Measurements from ENCODE around the gene CYTH2. TPM values are rescaled to one million over a fixed set of nuclear protein-coding genes. Genes with fewer than 3 reads are reported as not detected.

The CYTH2 gene
- total RNA-seq, 1 experiment from 2014 or later = 103 TPM

DNA sequence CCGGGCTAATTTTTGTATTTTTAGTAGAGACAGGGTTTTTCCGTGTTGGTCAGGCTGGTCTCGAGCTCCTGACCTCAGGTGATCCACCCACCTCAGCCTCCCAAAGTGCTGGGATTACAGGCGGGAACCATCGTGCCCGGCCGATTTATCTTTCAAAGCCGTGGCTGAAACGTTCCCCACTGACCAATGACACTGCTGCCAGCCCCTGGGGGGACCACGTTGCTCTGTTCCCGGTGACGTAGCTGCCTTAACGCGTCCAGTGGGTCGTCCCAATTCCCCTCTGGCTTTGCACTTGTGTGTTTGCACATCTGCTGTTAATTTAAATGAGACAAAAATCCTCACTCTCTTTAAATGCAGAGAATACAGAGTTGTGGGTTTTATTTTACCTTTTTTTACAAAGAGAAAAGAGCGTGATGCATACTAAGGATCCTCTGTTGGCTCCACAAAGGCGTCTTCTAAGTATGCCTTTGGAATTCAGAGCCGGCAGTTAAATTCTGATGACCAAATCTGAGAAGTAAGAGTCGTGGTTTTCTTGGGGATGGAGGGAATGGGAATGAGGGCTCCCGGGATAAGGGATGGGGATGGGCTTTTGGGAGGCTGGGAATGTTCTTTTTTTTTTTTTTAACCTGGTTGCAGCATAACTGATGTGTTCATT is 61.0 kb downstream of the CYTH2 start:
- Histone ChIP-seq H3K14ac (ENCODE audit: insufficient read depth, low read length) (no peak overlapping the region), H4K5ac (ENCODE audit: insufficient read length, low read depth, low read length) (no peak overlapping the region), H4K91ac (ENCODE audit: insufficient read length, low read depth, low read length) (no peak overlapping the region), H4K20me1 (ENCODE audit: control insufficient read depth, insufficient read depth, insufficient read length) (no peaks in the 10 kb centered on the region), H2BK120ac (ENCODE audit: low read depth, low read length, poor library complexity, severe bottlenecking) (no peak overlapping the region), H3K23me2 (ENCODE audit: insufficient read length, low read depth, low read length, poor library complexity, severe bottlenecking) (no peaks in the 10 kb centered on the region), H2AK5ac (ENCODE audit: insufficient read length, low read length) (no peak overlapping the region), H2BK15ac (ENCODE audit: low read depth, low read length) (no peak overlapping the region), H3K9ac (ENCODE audit: extremely low read depth, insufficient read length, low read length) (no peak overlapping the region), H3K27me3 (ENCODE audit: insufficient read depth, low read length) (no peaks in the 10 kb centered on the region), H3K79me2 (ENCODE audit: insufficient read depth, low read length) (no peaks in the 10 kb centered on the region), H3K4ac (ENCODE audit: low read depth, low read length) (no peak overlapping the region), H3K18ac (ENCODE audit: insufficient read length, low read depth, low read length) (no peak overlapping the region), H3K56ac (ENCODE audit: insufficient read length, low read depth, low read length) (no peak overlapping the region), H3K79me1 (ENCODE audit: insufficient read depth, low read depth, low read length, poor library complexity, severe bottlenecking) (no peaks in the 10 kb centered on the region), H2BK12ac (ENCODE audit: insufficient read length, low read depth, low read length) (no peak overlapping the region), H2BK20ac (ENCODE audit: low read depth, low read length, poor library complexity, severe bottlenecking) (no peak overlapping the region), H4K8ac (replicated peaks; ENCODE audit: insufficient read length, low read depth, low read length) (no peak overlapping the region), H3T11ph (ENCODE audit: low read length) (no peak overlapping the region), H3K27ac (ENCODE audit: insufficient read length, low read depth, low read length) (no peak overlapping the region), H2BK5ac (ENCODE audit: insufficient read length, low read length) (no peak overlapping the region), H3K9me3 (ENCODE audit: control insufficient read depth, low read depth, low read length) (no peaks in the 10 kb centered on the region), H3K4me1 (ENCODE audit: insufficient read depth, low read length) (no peaks in the 10 kb centered on the region; the same call in 1 of the 2 replicates), H3K23ac (ENCODE audit: insufficient read length, low read depth, low read length) (no peak overlapping the region), H3K4me2 (ENCODE audit: insufficient read depth, insufficient read length, low read length) (no peak overlapping the region), H2AFZ (ENCODE audit: low read length) (no peak overlapping the region)
- Mint-ChIP-seq H3K9me3 (peaks cover 32 to 34% of the 10 kb centered on the region in 2 experiments), H3K4me1 (peaks cover 3 to 9% of the 10 kb centered on the region in 2 experiments), H3K4me3 (no peak overlapping the region), H3K27me3 (ENCODE audit: low read depth) (peaks cover 1% of the 10 kb centered on the region; the same call in 1 of the 2 replicates), H3K36me3 (ENCODE audit: insufficient read depth in 1 of 3, low read depth in 3 of 3) (peaks cover 14 to 31% (median 18%) of the 10 kb centered on the region in 3 experiments), H3K27ac (0 out of 7 replicates have a peak overlapping the region, but pooled peaks of 1 of the 3 experiments have one; percentile 2)
- TF ChIP-seq CTCF (conservative IDR thresholded peaks at IDR 0.05) = no peak
- DNase-seq = no peak
- whole genome bisulfite sequencing (ENCODE audit: extremely low coverage, insufficient read length, low lambda C conversion rate) = no CpG with 5 or more reads among the region's 20 CpGs
